K562 (cell line): ENCODE measurements around the gene PTPN5.

Source experiments
- FOS ChIP-seq: IDR thresholded peaks from 3 replicates; pipeline ENCODE4 v1.6.1; 2011; ENCODE audit not compliant: insufficient read length; ENCODE audit errors: extremely low read depth
- MYC ChIP-seq, 2 experiments: fragments of 250-450 bp in 1 of 2; sonication (Bioruptor Pico) in 1 of 2; IDR thresholded peaks; 2 replicates each; pipeline versions ENCODE4 v1.5.1 to v1.6.1; 2012 to 2021; ENCODE audit warnings: low read depth in 2 of 2, borderline replicate concordance in 1 of 2, improper control_type of control experiment in 1 of 2, low read length in 1 of 2, mild to moderate bottlenecking in 1 of 2, moderate library complexity in 1 of 2
- PBX2 ChIP-seq, 2 experiments: IDR thresholded peaks in 1 of 2; conservative IDR thresholded peaks in 1 of 2; 2 replicates each; pipeline ENCODE4 v1.6.1; 2016; ENCODE audit warnings: low read depth in 2 of 2, mild to moderate bottlenecking in 1 of 2, missing compliant biosample characterization in 1 of 2, missing genetic modification characterization in 1 of 2, moderate library complexity in 1 of 2
- SRF ChIP-seq, 2 experiments: fragments of 250-450, 450-650 bp in 1 of 2; sonication (Bioruptor Pico) in 1 of 2; sonication (generic) in 1 of 2; formaldehyde crosslinking; IDR thresholded peaks; 2 replicates each; pipeline versions ENCODE4 v1.5.0 to v1.5.1; 2020 to 2022; ENCODE audit warnings: mild to moderate bottlenecking in 1 of 2, missing genetic modification reagents in 1 of 2
- SRSF3 ChIP-seq: fragments of 200-400 bp; formaldehyde crosslinking; IDR thresholded peaks from 2 replicates; pipeline ENCODE4 v1.6.1; 2016; ENCODE audit warnings: mild to moderate bottlenecking, low read length, moderate library complexity; ENCODE audit not compliant: insufficient read depth
- ZNF318 ChIP-seq, 2 experiments: fragments of 450-650 bp; IDR thresholded peaks; 2 replicates each; pipeline ENCODE4 v1.6.1; 2016; ENCODE audit warnings: mild to moderate bottlenecking in 2 of 2, borderline replicate concordance in 1 of 2, low read depth in 1 of 2, moderate library complexity in 1 of 2
- ZNF586 ChIP-seq: fragments of 450-650 bp; formaldehyde crosslinking; conservative IDR thresholded peaks from 2 replicates; pipeline ENCODE4 v1.4.0; 2020; ENCODE audit warnings: mild to moderate bottlenecking, moderate library complexity
- TF ChIP-seq, protein P1 (sequence below), 3 experiments: IDR thresholded peaks in 2 of 3; conservative IDR thresholded peaks in 1 of 3; 2 replicates each; pipeline ENCODE4 v1.5.1; 2011 to 2012; ENCODE audit warnings: low read length in 3 of 3, mild to moderate bottlenecking in 3 of 3, control low read depth in 2 of 3, improper control_type of control experiment in 1 of 3, inconsistent platforms in 1 of 3, low read depth in 1 of 3, mixed read lengths in 1 of 3, moderate library complexity in 1 of 3; ENCODE audit not compliant: insufficient read depth in 2 of 3

DNA sequence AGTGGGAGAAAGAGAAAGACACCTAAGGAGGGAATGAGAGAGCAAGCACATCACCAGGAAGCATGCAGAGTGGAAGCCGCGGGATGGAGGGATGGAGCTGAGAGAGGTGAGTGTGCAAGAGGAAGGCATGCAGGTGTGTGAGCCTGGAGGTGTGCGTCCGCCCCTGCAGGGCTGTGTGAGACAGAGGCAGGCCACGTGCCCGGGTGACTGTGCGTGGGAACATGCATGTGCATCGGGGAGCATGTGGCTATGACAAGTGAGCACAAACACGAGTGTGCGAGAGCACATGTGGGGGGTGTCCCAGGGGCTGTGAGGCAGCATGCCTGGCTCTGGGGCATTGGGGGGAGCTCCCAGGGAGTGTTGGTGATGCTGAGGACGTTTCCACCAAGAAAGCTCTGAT is 29.9 kb downstream of the PTPN5 start:
- TF ChIP-seq FOS (no peak), PBX2 (CRISPR knock-in tag; IDR thresholded peaks at IDR 0.05; ENCODE audit: low read depth) (no peak), PBX2 (tag; conservative IDR thresholded peaks at IDR 0.05; ENCODE audit: low read depth) (no peak), SRSF3 (no peak), MYC (IDR thresholded peaks at IDR 0.05; ENCODE audit: low read depth, low read length) (no peak), MYC (CRISPR knock-in tag; IDR thresholded peaks at IDR 0.05; ENCODE audit: borderline replicate concordance, low read depth) (no peak), SRF (CRISPR knock-in tag; IDR thresholded peaks at IDR 0.05) (no peak), ZNF586 (CRISPR knock-in tag) (no peak), ZNF318 (IDR thresholded peaks at IDR 0.05; ENCODE audit: borderline replicate concordance in 1 of 2, low read depth in 1 of 2) (no peak)
- TF ChIP-seq, protein P1, sequence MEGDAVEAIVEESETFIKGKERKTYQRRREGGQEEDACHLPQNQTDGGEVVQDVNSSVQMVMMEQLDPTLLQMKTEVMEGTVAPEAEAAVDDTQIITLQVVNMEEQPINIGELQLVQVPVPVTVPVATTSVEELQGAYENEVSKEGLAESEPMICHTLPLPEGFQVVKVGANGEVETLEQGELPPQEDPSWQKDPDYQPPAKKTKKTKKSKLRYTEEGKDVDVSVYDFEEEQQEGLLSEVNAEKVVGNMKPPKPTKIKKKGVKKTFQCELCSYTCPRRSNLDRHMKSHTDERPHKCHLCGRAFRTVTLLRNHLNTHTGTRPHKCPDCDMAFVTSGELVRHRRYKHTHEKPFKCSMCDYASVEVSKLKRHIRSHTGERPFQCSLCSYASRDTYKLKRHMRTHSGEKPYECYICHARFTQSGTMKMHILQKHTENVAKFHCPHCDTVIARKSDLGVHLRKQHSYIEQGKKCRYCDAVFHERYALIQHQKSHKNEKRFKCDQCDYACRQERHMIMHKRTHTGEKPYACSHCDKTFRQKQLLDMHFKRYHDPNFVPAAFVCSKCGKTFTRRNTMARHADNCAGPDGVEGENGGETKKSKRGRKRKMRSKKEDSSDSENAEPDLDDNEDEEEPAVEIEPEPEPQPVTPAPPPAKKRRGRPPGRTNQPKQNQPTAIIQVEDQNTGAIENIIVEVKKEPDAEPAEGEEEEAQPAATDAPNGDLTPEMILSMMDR (IDR thresholded peaks at IDR 0.05 in 2 of 3, conservative IDR thresholded peaks at IDR 0.05 in 1 of 3; ENCODE audit: insufficient read depth in 2 of 3, low read depth in 1 of 3, low read length in 3 of 3), result no peak
